Measurements from ENCODE around the gene PCGF6. TPM values are rescaled to one million over a fixed set of nuclear protein-coding genes. Genes with fewer than 3 reads are reported as not detected.

PCGF6 gene
- total RNA-seq, 1 donor = 10.4 TPM

GRCh38 chr10:103353281-103353680, 2.3 kb upstream of the PCGF6 start:
- TF ChIP-seq CTCF (IDR thresholded peaks at IDR 0.05; ENCODE audit: insufficient read depth, low read depth, low read length) = no peak
- no peak for DNase-seq (ENCODE audit: low read depth)
- no peak overlapping the region for H3K4me3 ChIP-seq (ENCODE audit: low read depth, low read length)

- no peak for DNase-seq (ENCODE audit: low read depth)
- no peak for TF ChIP-seq CTCF (IDR thresholded peaks at IDR 0.05; ENCODE audit: insufficient read depth, low read depth, low read length)
- peak overlapping the region; percentile 76 for H3K4me3 ChIP-seq (ENCODE audit: low read depth, low read length)
These were observed 794 bp downstream of the PCGF6 start for GRCh38 chr10:103350175-103350516.

GRCh38 chr10:103336370-103336769, 14.6 kb downstream of the PCGF6 start:
- no peak for TF ChIP-seq CTCF (IDR thresholded peaks at IDR 0.05; ENCODE audit: insufficient read depth, low read depth, low read length)
- DNase-seq (ENCODE audit: low read depth) = no peak
- no peak overlapping the region for H3K4me3 ChIP-seq (ENCODE audit: low read depth, low read length)

GRCh38 chr10:103334567-103334966, 16.4 kb downstream of the PCGF6 start:
- TF ChIP-seq CTCF (IDR thresholded peaks at IDR 0.05; ENCODE audit: insufficient read depth, low read depth, low read length) = no peak
- no peak overlapping the region for H3K4me3 ChIP-seq (ENCODE audit: low read depth, low read length)
- DNase-seq (ENCODE audit: low read depth) = no peak

GRCh38 chr10:103333934-103334520, 16.9 kb downstream of the PCGF6 start:
- H3K4me3 ChIP-seq (ENCODE audit: low read depth, low read length) = no peak overlapping the region
- peak; percentile 52 for TF ChIP-seq CTCF (IDR thresholded peaks at IDR 0.05; ENCODE audit: insufficient read depth, low read depth, low read length)
- DNase-seq (ENCODE audit: low read depth) = peak; percentile 30

GRCh38 chr10:103327906-103328305, 23.0 kb downstream of the PCGF6 start:
- no peak for DNase-seq (ENCODE audit: low read depth)
- H3K4me3 ChIP-seq (ENCODE audit: low read depth, low read length) = no peak overlapping the region
- no peak for TF ChIP-seq CTCF (IDR thresholded peaks at IDR 0.05; ENCODE audit: insufficient read depth, low read depth, low read length)

DNA sequence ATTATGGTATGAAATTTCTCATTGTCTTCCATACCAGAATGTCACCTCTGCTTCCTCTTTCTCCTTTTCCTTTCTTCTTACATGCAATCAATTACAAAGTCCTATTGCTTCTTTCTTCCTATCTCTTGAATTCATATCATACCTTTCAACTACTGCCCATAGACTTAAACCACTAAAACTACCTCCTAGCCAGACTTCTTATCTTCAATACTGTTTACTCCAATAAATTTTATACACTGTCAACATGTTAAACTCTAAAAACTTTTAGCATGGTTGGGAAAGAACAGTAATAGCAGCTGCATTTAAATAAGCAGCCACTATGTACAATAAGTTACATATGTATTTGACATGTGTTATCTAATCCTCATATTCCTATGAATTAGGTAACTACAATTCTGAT, 34.9 kb downstream of the PCGF6 start:
- DNase-seq (ENCODE audit: low read depth) = peak; percentile 3
- TF ChIP-seq CTCF (IDR thresholded peaks at IDR 0.05; ENCODE audit: insufficient read depth, low read depth, low read length) = no peak
- no peak overlapping the region for H3K4me3 ChIP-seq (ENCODE audit: low read depth, low read length)

Measured in fibroblast of villous mesenchyme (primary cell).